GM21717 (cell line): ENCODE measurements around the gene EBF3.

Experiments used
- ATAC-seq: cut with Tn5 transposase; IDR thresholded peaks from one replicate; pipeline ENCODE4 v1.9.1; 2021; ENCODE audit warnings: mild to moderate bottlenecking, moderate library complexity; ENCODE audit not compliant: unreplicated experiment

Gene EBF3

GRCh38 chr10:129960481-129961156, 3.5 kb downstream of the EBF3 start:
- no peak for ATAC-seq

GRCh38 chr10:129959544-129960480, 4.3 kb downstream of the EBF3 start:
- no peak for ATAC-seq

GRCh38 chr10:129958629-129959543, 5.2 kb downstream of the EBF3 start:
- ATAC-seq = no peak

DNA sequence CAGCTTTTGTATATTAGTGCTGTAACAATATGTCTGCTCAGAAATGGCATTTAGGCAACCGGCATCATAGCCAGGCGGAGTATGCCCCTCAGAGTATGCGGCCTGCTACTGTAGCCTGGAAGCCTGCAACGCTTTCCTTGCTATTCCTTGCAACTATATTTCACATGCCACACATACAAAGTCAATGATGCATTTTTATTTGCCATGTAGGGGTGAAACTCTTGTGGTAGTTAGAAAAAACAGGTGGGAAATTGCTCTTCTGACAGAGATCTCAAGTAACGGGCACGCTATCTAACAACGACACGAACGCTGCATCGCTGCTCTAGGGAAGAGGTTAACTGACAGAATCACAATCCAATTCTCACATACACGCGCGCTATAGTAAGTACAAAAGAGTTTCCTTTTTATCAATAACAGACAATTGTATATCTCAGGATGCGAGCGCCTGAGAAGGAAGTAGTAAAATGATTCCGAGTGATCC, 5.9 kb downstream of the EBF3 start:
- ATAC-seq = no peak

GRCh38 chr10:129956876-129957673, 7.0 kb downstream of the EBF3 start:
- ATAC-seq = no peak

GRCh38 chr10:129956286-129956670, 7.8 kb downstream of the EBF3 start:
- ATAC-seq = no peak

DNA sequence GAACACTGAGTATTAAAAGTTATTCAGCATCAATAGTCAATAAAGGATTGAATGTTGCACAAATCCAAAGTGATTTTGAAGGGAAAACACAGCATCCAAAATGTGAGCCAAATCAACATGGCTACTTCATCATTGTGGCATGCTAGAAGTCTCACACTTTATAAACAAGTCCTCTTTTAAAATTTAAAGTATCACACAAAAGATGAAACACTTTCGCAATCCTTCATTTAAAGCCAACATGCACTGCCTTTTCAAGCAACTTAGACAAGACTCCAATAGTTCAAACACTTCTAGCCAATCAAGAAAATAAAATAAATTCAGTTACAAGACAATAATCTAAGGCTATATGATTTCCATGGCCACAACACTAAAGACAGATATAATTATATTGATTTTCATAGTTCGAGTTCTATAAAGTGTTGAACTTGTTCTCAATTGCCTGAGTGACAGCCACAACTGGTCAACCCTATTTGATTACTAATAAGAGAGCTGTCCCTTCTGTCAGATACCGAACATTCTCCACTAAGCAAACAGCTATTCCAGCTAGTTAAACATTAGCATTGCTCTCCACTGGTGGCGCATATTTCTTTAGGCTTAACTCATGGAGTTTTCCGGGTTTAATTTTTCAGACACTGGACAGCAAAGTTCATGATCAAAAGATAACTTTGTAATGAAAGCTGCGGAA, 8.3 kb downstream of the EBF3 start:
- ATAC-seq = no peak

DNA sequence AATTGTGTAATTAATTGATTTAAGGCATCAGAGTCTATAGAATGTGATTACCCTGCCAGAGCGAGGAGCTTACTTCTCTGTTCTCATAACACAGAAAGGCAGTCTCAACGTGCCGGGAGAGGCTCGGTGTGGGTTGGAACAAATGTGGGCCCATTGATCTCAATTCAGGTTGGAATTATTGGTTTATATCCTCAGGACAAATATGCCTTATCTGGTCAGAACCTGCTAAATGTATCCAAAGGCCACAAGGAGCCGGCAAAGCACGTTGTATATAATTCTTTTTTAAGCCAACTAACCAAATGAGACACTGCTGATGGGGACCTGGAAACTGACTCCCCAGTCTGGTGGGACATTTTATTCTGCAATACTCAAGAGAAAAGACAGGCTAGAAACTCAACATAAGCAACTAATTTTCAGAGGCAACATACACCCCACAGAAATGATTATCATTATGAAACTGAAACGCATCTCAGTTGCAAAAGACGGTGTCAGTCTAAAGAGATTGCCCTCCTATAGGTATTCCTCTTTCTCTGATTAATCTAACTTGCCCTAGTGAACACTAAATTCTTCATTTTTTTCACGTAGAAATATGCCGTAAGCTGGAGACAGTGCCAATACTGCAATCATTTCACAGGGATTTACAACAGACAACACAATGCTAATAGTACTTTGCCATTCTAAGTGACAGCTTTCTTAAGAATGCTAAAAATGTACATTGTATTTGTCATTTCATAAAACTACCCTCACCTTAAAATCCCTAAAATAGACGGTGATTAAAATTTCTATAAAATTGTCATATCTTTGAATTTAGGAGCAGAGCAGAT, 9.4 kb downstream of the EBF3 start:
- ATAC-seq = no peak

GRCh38 chr10:129953119-129954051, 10.7 kb downstream of the EBF3 start:
- no peak for ATAC-seq

DNA sequence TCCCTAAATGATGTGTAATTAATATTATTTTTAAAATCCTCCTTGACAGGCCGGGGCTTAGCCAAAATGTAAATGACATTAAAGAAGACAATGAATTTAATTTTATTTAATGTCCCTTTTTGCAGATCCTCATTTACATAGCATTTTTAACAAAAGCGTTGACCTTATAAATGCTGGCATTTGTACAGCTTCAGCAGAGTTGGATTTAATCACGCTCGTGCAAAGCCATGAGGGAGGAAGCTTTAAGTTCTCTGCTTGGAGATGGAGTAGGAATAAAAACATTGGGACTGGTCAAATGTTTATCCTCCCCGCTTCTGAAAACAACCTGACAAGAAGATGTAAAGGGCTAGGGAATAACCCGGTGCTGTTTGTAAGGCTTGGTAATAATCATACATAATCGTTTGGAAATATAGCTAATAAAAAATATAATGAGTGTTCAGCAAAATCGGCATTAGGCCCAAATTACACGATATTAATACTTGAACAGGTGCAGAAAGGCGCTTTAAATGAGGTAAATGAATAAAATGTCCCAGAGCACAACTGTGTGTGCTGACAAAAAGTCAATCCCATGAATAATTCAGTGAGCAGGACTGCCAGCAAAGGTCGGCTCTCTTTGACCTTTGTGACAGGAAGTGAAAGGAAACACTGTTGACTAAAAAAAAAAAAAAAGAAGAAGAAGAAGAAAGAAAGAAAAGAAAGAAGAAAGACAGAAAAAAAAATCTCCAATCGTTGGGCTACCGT, 11.5 kb downstream of the EBF3 start:
- no peak for ATAC-seq

DNA sequence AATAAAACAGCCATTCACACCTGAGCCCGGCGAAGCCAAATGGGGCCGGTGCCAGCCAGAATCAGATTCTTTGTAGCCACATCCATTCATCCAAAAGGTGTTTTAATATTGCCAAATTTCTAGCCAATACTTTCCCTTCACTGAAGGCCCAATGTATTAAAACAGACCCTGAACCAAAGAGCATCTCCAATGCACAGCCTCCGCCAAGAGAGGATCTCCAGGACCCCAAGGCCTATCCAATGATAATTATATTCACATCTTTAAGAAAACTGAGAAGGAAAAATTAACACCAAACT, 12.2 kb downstream of the EBF3 start:
- ATAC-seq = no peak

DNA sequence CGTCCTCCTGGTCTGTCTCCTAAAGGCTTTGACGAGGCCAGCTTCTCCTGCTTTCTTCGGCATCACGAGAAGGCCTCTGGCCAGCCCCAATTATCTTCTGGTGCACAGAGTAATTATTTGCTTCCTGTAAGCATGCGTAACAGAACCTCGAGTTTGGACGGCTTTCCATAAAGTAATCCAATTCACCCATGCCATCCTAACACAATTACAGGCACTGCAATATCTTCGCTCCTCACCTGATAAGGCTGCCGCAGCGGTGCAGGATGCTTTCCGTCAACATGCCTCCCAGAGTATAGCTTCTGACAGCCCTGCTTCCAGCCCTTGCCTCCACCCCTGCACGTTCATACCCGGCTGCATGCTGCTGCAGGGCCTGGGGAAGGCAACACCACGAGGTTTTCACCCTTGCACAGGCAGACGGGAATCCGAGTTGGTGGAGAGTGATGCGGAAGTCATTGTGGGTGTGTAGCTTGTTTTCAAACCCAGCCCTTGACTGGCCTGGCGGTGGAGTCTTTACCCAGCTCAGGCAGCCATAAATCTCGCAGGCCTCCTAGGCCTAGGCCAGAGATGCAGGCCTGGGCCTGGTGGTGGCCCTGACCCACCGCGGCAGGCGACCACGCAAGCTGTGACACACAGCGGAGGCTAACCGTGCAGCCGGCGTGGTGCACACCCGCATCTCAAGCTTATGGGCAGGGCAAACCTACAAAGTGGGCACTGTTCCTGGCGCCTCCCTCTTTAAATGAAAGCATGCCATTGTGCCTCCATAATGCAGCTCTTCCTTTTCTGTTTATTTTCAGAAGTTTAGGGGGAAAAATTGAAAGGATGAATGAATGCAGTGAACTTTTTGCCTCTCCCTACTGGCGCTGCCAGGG, 12.7 kb downstream of the EBF3 start:
- ATAC-seq = no peak

- ATAC-seq = no peak
Observed at GRCh38 chr10:129950676-129951075, 13.4 kb downstream of the EBF3 start.

DNA sequence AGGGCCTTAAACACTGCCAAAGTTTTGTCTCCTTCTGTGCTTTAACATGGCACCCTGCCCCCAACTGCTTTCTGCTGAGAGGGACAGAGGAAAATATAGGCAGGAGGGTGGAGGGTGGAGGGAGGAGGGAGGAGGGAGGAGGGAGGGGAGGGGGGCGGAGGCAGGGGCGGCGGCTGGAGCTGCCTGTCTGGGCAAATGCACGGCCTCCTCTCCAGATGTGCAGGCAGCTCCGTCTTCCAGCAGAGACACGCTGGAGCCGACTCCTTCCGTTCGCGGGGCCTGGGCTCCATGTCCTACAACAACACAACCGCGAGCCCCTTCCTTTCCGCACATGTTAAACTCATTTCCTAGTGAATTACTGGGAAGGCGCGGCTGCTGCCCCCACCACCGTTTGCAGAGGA, 14.2 kb downstream of the EBF3 start:
- no peak for ATAC-seq

DNA sequence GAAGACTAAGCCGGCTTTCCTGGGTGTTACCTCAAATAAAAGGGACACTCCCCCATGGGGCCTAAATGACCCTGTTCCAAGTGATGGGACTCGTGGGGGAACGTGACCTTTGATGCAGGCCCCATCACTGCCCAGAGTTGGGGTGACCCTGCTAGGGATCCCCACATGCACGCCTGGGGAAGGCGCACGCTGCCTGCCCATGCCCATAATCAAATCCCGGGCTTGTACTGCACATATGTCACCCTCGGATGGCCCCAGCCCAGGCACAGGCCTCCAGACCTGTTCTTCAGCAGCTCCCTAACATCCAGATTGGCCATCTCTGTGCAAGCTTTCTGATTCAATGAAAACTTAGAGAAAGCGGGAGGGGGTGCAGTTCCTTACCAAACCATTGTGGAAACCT, 14.7 kb downstream of the EBF3 start:
- no peak for ATAC-seq

GRCh38 chr10:129946859-129947258, 17.2 kb downstream of the EBF3 start:
- no peak for ATAC-seq
